ENCODE data around the gene FAM237B. TPM values are rescaled to one million over a fixed set of nuclear protein-coding genes. Genes with fewer than 3 reads are reported as not detected.

FAM237B gene
- total and polyA plus RNA-seq, 2 of the 13 experiments (the other 11 are each of a cell fraction or from before 2014, with no cell fraction given) = not detected

- Histone ChIP-seq H4K20me1 (ENCODE audit: insufficient read depth, low read length) (no peaks in the 10 kb centered on the region), H3K27ac (ENCODE audit: extremely low read length, insufficient read depth, low read length) (no peak overlapping the region), H3K4me2 (ENCODE audit: low read depth, low read length) (no peak overlapping the region), H3K36me3 (replicated peaks in 1 of 2; ENCODE audit: control insufficient read depth in 1 of 2, insufficient read depth in 2 of 2, low read length in 2 of 2) (no peaks in the 10 kb centered on the region), H3K79me2 (ENCODE audit: insufficient read depth, low read length) (no peaks in the 10 kb centered on the region), H3K9me3 (ENCODE audit: low read length) (no peaks in the 10 kb centered on the region), H3K4me1 (ENCODE audit: insufficient read depth, low read length) (no peaks in the 10 kb centered on the region), H2AFZ (ENCODE audit: low read length) (no peak overlapping the region), H3K27me3 (ENCODE audit: control insufficient read depth in 1 of 2, insufficient read depth in 2 of 2, low read length in 2 of 2) (no peaks in the 10 kb centered on the region), H3K4me3 (replicated peaks in 1 of 3; ENCODE audit: insufficient read depth in 1 of 3, low read depth in 2 of 3, low read length in 3 of 3) (no peak overlapping the region), H3K9ac (ENCODE audit: insufficient read depth, low read depth, low read length) (no peak overlapping the region)
- ChIA-PET POLR2A (no interaction called here), CTCF (ENCODE audit: low intra/inter-chr PET ratio, low total read pairs) (interaction anchor here (0.9 to 1.6 kb wide), 3 partner anchors 130 to 146 kb away, joined by 4 to 10 read pairs (median 5); partner anchors contain the start of gene STEAP1)
- in situ Hi-C loops (cut with HindIII; ENCODE audit: extremely low pct_ligation_motif_present, low pct_unique_long_range_greater_than_20kb) (no loop called here), intact Hi-C loops (cut with micrococcal nuclease; ENCODE audit: unreplicated experiment) (loop anchor here (1.0 to 5.0 kb wide), 5 partner anchors 28 to 144 kb away; partner anchors contain the start of genes CFAP69 and STEAP1)
- BruUV-seq (replicated peaks) = no TSS peak
- peak; percentile 99 for ATAC-seq
- peak; percentile 54 for DNase-seq (ENCODE audit: low spot score)
- peak; percentile 86 for FAIRE-seq
- 36% methylated on average over 5 of the region's 5 CpGs for WGBS (ENCODE audit: low lambda C conversion rate)
- TF ChIP-seq ISL2 (CRISPR knock-in tag; IDR thresholded peaks at IDR 0.05) = no peak
- no peak for TF ChIP-seq ZNF430 (CRISPR knock-in tag; IDR thresholded peaks at IDR 0.05)
- peak; percentile 29 to 56 for TF ChIP-seq MAFK (conservative IDR thresholded peaks at IDR 0.05 in 1 of 2, IDR thresholded peaks at IDR 0.05 in 1 of 2; ENCODE audit: low read length in 2 of 2)
- no peak for TF ChIP-seq MYC (CRISPR knock-in tag; IDR thresholded peaks at IDR 0.05; ENCODE audit: borderline replicate concordance)
- TF ChIP-seq PITX1 (CRISPR knock-in tag; IDR thresholded peaks at IDR 0.05) = no peak
- no peak for TF ChIP-seq ZKSCAN8 (CRISPR knock-in tag; IDR thresholded peaks at IDR 0.05; ENCODE audit: borderline replicate concordance)
- 0 out of 2 replicates have a peak, but pooled peaks have one; percentile 28 for TF ChIP-seq GATAD2A (CRISPR knock-in tag; IDR thresholded peaks at IDR 0.05)
- TF ChIP-seq FOSL2 (CRISPR knock-in tag; IDR thresholded peaks at IDR 0.05) = peak; percentile 43; the same call in 1 of the 2 replicates
- TF ChIP-seq ZNF138 (CRISPR knock-in tag; IDR thresholded peaks at IDR 0.05; ENCODE audit: low read depth) = no peak
- TF ChIP-seq ATF7-NPFF (CRISPR knock-in tag; IDR thresholded peaks at IDR 0.05; ENCODE audit: low read depth) = no peak
- no peak for TF ChIP-seq ATF4 (CRISPR knock-in tag; IDR thresholded peaks at IDR 0.05)
- TF ChIP-seq HMGXB4 (CRISPR knock-in tag; IDR thresholded peaks at IDR 0.05; ENCODE audit: borderline replicate concordance in 1 of 2, low read depth in 1 of 2) = peak in 1 of 2 experiments; percentile 49; a peak in 1 of 4 replicates
- no peak for TF ChIP-seq ZFP37 (CRISPR knock-in tag; IDR thresholded peaks at IDR 0.05; ENCODE audit: borderline replicate concordance)
- TF ChIP-seq PBX3 (CRISPR knock-in tag; IDR thresholded peaks at IDR 0.05; ENCODE audit: borderline replicate concordance) = no peak
- TF ChIP-seq ZNF276 (CRISPR knock-in tag; IDR thresholded peaks at IDR 0.05; ENCODE audit: low read depth) = no peak
These were observed 22.7 kb downstream of the FAM237B start for GRCh38 chr7:90298145-90299038.
